PC-3 (cell line): ENCODE results near the gene HRH3. TPM values are rescaled to one million over a fixed set of nuclear protein-coding genes. Genes with fewer than 3 reads are reported as not detected.

Experiments used
- ATAC-seq: fragments of 200-7000 bp; cut with Tn5 transposase; 2 replicates; pipeline ENCODE4 v1.9.1; 2020; ENCODE audit warnings: mild to moderate bottlenecking, moderate library complexity
- BruUV-seq: library from RNA; stranded (reverse); fragments of 400-500 nt; replicated peaks from 2 replicates; lab custom pipeline; 2021; lab: Mats Ljungman, UMichigan
- CTCF ChIA-PET: fragments of 300-600 bp; sonication (Branson Sonifier 250); formaldehyde crosslinking; loops from one replicate; lab custom pipeline; 2022; ENCODE audit warnings: antibody characterized with exemption; lab: Charles Lee
- POLR2A ChIA-PET: fragments of 300-600 bp; sonication (Branson Sonifier 250); formaldehyde crosslinking; loops from one replicate; lab custom pipeline; 2022; ENCODE audit warnings: antibody characterized with exemption; ENCODE audit not compliant: unreplicated experiment; lab: Charles Lee
- DNase-seq: peaks from one replicate; pipeline ENCODE4 v3.0.0-alpha.2; 2015
- H2AFZ ChIP-seq: fragments of 300-600 bp; sonication (generic); 2 replicates; pipeline ENCODE4 v1.6.0; 2016; ENCODE audit warnings: antibody characterized with exemption, low read length
- H3F3A ChIP-seq: fragments of 300-600 bp; sonication (generic); one replicate; pipeline ENCODE4 v1.6.0; 2017; ENCODE audit warnings: antibody characterized with exemption, low read length, control low read depth, mild to moderate bottlenecking; ENCODE audit not compliant: unreplicated experiment
- H3K27ac ChIP-seq: fragments of 300-600 bp; sonication (generic); 2 replicates; pipeline ENCODE4 v1.5.1; 2016; ENCODE audit warnings: mild to moderate bottlenecking, low read length
- H3K27me3 ChIP-seq: fragments of 300-600 bp; sonication (generic); 2 replicates; pipeline ENCODE4 v1.6.1; 2016; ENCODE audit warnings: low read length, mixed read lengths
- H3K36me3 ChIP-seq: fragments of 300-600 bp; sonication (generic); 2 replicates; pipeline ENCODE4 v1.6.1; 2016; ENCODE audit warnings: low read depth, mixed run types, low read length, mixed read lengths
- H3K4me1 ChIP-seq: fragments of 300-600 bp; sonication (generic); 2 replicates; pipeline ENCODE4 v1.5.1; 2016; ENCODE audit warnings: low read length; ENCODE audit not compliant: insufficient read depth
- H3K4me2 ChIP-seq: fragments of 300-600 bp; sonication (generic); 2 replicates; pipeline ENCODE4 v1.6.0; 2016; ENCODE audit warnings: low read length
- H3K4me3 ChIP-seq: fragments of 300-600 bp; sonication (generic); 2 replicates; pipeline ENCODE4 v1.5.1; 2016; ENCODE audit warnings: mild to moderate bottlenecking, low read length, mixed read lengths
- H3K79me2 ChIP-seq: fragments of 300-600 bp; sonication (generic); 2 replicates; pipeline ENCODE4 v1.6.1; 2017; ENCODE audit warnings: low read length, mixed read lengths
- H3K9ac ChIP-seq: fragments of 300-600 bp; sonication (generic); 2 replicates; pipeline ENCODE4 v1.6.0; 2016; ENCODE audit warnings: mild to moderate bottlenecking, low read length
- H3K9me2 ChIP-seq: fragments of 300-600 bp; sonication (generic); replicated peaks from 2 replicates; pipeline ENCODE4 v1.6.1; 2016; ENCODE audit warnings: mixed run types, low read length, mixed read lengths
- H3K9me3 ChIP-seq: fragments of 300-600 bp; sonication (generic); 2 replicates; pipeline ENCODE4 v1.6.1; 2016; ENCODE audit warnings: low read length, mixed read lengths
- H4K20me1 ChIP-seq: fragments of 300-600 bp; sonication (generic); 2 replicates; pipeline ENCODE4 v1.6.1; 2016; ENCODE audit warnings: low read length, mixed read lengths
- CTCF ChIP-seq: fragments of 300-600 bp; sonication (generic); conservative IDR thresholded peaks from 2 replicates; pipeline ENCODE4 v1.5.1; 2017; ENCODE audit warnings: antibody characterized with exemption, low read depth, mild to moderate bottlenecking, low read length
- EZH2 ChIP-seq: fragments of 300-600 bp; sonication (generic); IDR thresholded peaks from one replicate; pipeline ENCODE4 v1.6.1; 2017; ENCODE audit warnings: antibody characterized with exemption, mild to moderate bottlenecking, low read length; ENCODE audit not compliant: unreplicated experiment
- EZH2phosphoT487 ChIP-seq: fragments of 300-600 bp; sonication (generic); IDR thresholded peaks from 2 replicates; pipeline ENCODE4 v1.6.1; 2018; ENCODE audit warnings: mild to moderate bottlenecking, antibody characterized with exemption, low read length, borderline replicate concordance
- intact Hi-C: fragments of 100-400 bp; cut with micrococcal nuclease; formaldehyde crosslinking; loops from 2 replicates; pipeline ENCODE4 v1.9.0; 2023
- total RNA-seq: library from RNA; depleted of rRNA; stranded (reverse); fragments of >200 nt; gene quantifications from 2 replicates; pipeline ENCODE4 v1.2.3, GENCODE V29; 2014

Gene HRH3
- total RNA-seq, 1 experiment from 2014 or later: not detected

DNA sequence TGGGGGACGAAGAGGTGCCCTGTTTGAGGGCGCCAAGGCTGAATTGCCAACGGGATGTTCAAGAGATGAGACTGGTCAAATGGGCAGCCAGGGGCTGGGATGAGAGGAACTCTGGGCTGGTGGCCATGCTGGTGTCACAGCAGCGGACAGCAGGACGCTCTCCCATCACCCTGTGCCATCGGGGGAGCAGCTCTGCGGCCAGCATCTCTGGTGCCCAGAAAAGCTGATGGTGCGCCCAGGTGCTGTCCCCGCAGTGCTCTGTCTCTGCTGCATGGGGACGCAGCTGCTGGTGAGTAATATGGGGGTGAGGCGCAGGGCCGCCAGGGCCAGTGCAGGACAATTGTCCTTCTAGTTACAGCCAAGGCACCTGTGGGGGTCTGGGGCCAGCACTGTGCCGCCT lies 4.9 kb upstream of the HRH3 start:
- H3F3A ChIP-seq: no peaks in the 10 kb centered on the region
- peaks cover 16% of the 10 kb centered on the region for H3K27me3 ChIP-seq
- H3K9ac ChIP-seq: no peak overlapping the region
- ChIA-PET POLR2A (no interaction called here), CTCF (no interaction called here)
- H2AFZ ChIP-seq: no peak overlapping the region
- intact Hi-C loops: no loop called here
- no peak overlapping the region for H3K27ac ChIP-seq
- H3K4me1 ChIP-seq: no peaks in the 10 kb centered on the region
- H3K79me2 ChIP-seq: no peaks in the 10 kb centered on the region
- TF ChIP-seq EZH2phosphoT487 (no peak), CTCF (no peak), EZH2 (no peak)
- no peaks in the 10 kb centered on the region for H3K36me3 ChIP-seq
- no TSS peak for BruUV-seq
- ATAC-seq (no peak), DNase-seq (no peak)
- no peaks in the 10 kb centered on the region for H3K9me3 ChIP-seq
- no peaks in the 10 kb centered on the region for H3K9me2 ChIP-seq
- H3K4me3 ChIP-seq: no peak overlapping the region
- no peaks in the 10 kb centered on the region for H4K20me1 ChIP-seq
- H3K4me2 ChIP-seq: no peak overlapping the region

DNA sequence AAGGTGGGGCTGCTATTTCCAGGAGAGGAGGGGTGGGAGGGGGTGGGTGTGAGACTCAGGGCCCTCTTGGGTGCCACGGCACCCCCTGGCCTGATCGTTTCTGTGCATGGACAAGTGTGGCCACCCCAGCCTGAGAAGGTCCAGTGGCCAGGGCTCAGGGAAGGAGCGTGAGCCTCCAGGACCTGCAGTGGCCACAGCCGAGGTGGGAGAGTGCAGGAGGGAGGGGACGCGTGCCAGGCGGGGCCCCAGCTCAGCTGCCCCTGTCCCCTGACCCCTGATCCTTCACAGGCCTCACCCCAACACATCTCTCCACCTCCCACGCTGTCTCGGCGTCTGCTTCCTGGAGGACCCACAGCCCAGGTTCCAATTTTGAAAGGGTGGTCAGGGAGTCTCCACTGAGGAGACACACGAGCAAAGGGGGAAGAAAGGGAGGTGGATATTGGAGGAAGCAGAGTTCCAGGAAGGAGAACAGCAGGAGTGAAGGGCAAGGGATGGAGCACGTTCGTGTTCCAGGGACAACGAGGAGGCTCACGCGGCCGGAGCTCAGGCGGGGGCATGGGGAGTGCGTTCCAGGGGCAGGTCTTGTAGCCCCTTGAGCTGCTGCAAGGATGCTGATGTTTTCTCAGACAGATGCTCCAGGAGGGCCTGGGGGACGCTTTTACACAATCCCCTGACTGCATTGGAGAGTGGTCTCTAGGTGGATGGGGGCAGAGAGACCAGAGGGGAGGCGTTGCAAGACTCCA lies 4.2 kb upstream of the HRH3 start:
- H3K9ac ChIP-seq: no peak overlapping the region
- no peak for TF ChIP-seq CTCF
- no peak for TF ChIP-seq EZH2
- TF ChIP-seq EZH2phosphoT487: no peak
- H3K79me2 ChIP-seq: no peaks in the 10 kb centered on the region
- BruUV-seq: no TSS peak
- no peaks in the 10 kb centered on the region for H3K4me1 ChIP-seq
- H3F3A ChIP-seq: no peaks in the 10 kb centered on the region
- no peak overlapping the region for H3K27ac ChIP-seq
- H3K4me3 ChIP-seq: no peak overlapping the region
- ATAC-seq (no peak), DNase-seq (no peak)
- no peak overlapping the region for H3K4me2 ChIP-seq
- H3K27me3 ChIP-seq: peaks cover 20% of the 10 kb centered on the region
- ChIA-PET CTCF (no interaction called here), POLR2A (no interaction called here)
- intact Hi-C loops: no loop called here
- no peaks in the 10 kb centered on the region for H4K20me1 ChIP-seq
- no peaks in the 10 kb centered on the region for H3K9me3 ChIP-seq
- no peaks in the 10 kb centered on the region for H3K9me2 ChIP-seq
- H2AFZ ChIP-seq: no peak overlapping the region
- no peaks in the 10 kb centered on the region for H3K36me3 ChIP-seq

DNA sequence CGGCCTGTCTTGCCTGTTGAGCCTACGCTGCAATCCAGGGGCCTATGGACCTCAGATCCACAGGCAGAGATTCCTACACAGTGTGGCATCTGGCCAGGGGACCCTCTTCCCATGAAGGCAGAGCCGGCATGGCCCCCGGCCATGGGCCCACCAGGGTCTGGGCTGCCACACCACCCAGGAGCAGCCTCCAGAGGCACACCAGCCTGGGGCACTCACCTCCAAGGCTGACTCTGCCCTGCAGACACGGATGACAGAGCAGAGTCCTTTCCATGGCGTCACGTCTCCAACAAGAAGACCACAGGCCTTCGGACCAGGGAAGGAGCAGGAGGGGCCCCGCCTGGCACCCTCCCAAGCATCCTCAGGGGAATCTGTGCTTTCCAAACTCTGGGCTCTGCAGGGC lies 3.5 kb upstream of the HRH3 start:
- no TSS peak for BruUV-seq
- ChIA-PET POLR2A (no interaction called here), CTCF (no interaction called here)
- Histone ChIP-seq H3K4me3 (no peak overlapping the region), H3K27me3 (peaks cover 27% of the 10 kb centered on the region), H3K4me2 (no peak overlapping the region), H3K36me3 (no peaks in the 10 kb centered on the region), H3K4me1 (no peaks in the 10 kb centered on the region), H3F3A (no peaks in the 10 kb centered on the region), H3K9me3 (no peaks in the 10 kb centered on the region), H2AFZ (no peak overlapping the region), H3K9me2 (no peaks in the 10 kb centered on the region), H3K79me2 (no peaks in the 10 kb centered on the region), H4K20me1 (no peaks in the 10 kb centered on the region), H3K27ac (no peak overlapping the region), H3K9ac (no peak overlapping the region)
- intact Hi-C loops: no loop called here
- ATAC-seq: no peak
- DNase-seq: no peak
- TF ChIP-seq CTCF (no peak), EZH2phosphoT487 (no peak), EZH2 (no peak)
